ENCODE data around the gene EDARADD.

The EDARADD gene

GRCh38 chr1:236400061-236400603, 6.0 kb downstream of the EDARADD start:
- no peak for TF ChIP-seq CTCF (IDR thresholded peaks at IDR 0.05; ENCODE audit: low read depth, low read length, missing control alignments)
- no peak overlapping the region for H3K4me3 ChIP-seq (ENCODE audit: low read depth, low read length)
- DNase-seq (ENCODE audit: low read depth), result no peak

- no peak for DNase-seq (ENCODE audit: low read depth)
- TF ChIP-seq CTCF (IDR thresholded peaks at IDR 0.05; ENCODE audit: low read depth, low read length, missing control alignments), result no peak
- no peak overlapping the region for H3K4me3 ChIP-seq (ENCODE audit: low read depth, low read length)
Observed at GRCh38 chr1:236401698-236402097, 7.6 kb downstream of the EDARADD start.

GRCh38 chr1:236403905-236404696, 10.0 kb downstream of the EDARADD start:
- H3K4me3 ChIP-seq (ENCODE audit: low read depth, low read length), result no peak overlapping the region
- DNase-seq (ENCODE audit: low read depth), result no peak
- no peak for TF ChIP-seq CTCF (IDR thresholded peaks at IDR 0.05; ENCODE audit: low read depth, low read length, missing control alignments)

GRCh38 chr1:236407059-236407458, 13.0 kb downstream of the EDARADD start:
- no peak for TF ChIP-seq CTCF (IDR thresholded peaks at IDR 0.05; ENCODE audit: low read depth, low read length, missing control alignments)
- H3K4me3 ChIP-seq (ENCODE audit: low read depth, low read length), result no peak overlapping the region
- DNase-seq (ENCODE audit: low read depth), result no peak

- H3K4me3 ChIP-seq (ENCODE audit: low read depth, low read length), result no peak overlapping the region
- DNase-seq (ENCODE audit: low read depth), result no peak
- TF ChIP-seq CTCF (IDR thresholded peaks at IDR 0.05; ENCODE audit: low read depth, low read length, missing control alignments), result no peak
Observed at GRCh38 chr1:236413688-236414087, 19.6 kb downstream of the EDARADD start.

GRCh38 chr1:236416165-236416564, 22.1 kb downstream of the EDARADD start:
- no peak for TF ChIP-seq CTCF (IDR thresholded peaks at IDR 0.05; ENCODE audit: low read depth, low read length, missing control alignments)
- DNase-seq (ENCODE audit: low read depth), result no peak
- H3K4me3 ChIP-seq (ENCODE audit: low read depth, low read length), result no peak overlapping the region

GRCh38 chr1:236417336-236417735, 23.2 kb downstream of the EDARADD start:
- DNase-seq (ENCODE audit: low read depth), result no peak
- TF ChIP-seq CTCF (IDR thresholded peaks at IDR 0.05; ENCODE audit: low read depth, low read length, missing control alignments), result no peak
- no peak overlapping the region for H3K4me3 ChIP-seq (ENCODE audit: low read depth, low read length)

All from GM12864 (cell line).